B cell (primary cell): ENCODE results near the gene B4GALT5. TPM values are rescaled to one million over a fixed set of nuclear protein-coding genes. Genes with fewer than 3 reads are reported as not detected.

Experiments
- ATAC-seq: fragments of 200-7000 bp; cut with Tn5 transposase; one replicate; pipeline ENCODE4 v1.10.0; 2021; ENCODE audit warnings: low read depth, mild to moderate bottlenecking, moderate number of reproducible peaks, moderate library complexity
- CTCF ChIA-PET: fragments of 350-600 bp; sonication (Branson Sonifier 250); formaldehyde crosslinking; loops from one replicate; lab custom pipeline; 2021; ENCODE audit warnings: antibody characterized with exemption, inconsistent platforms; lab: Charles Lee
- POLR2A ChIA-PET: fragments of 350-600 bp; sonication (Branson Sonifier 250); formaldehyde crosslinking; loops from one replicate; lab custom pipeline; 2021; ENCODE audit warnings: antibody characterized with exemption; lab: Charles Lee
- DNase-seq: peaks from one replicate; pipeline ENCODE4 v3.0.0; 2013
- H2AFZ ChIP-seq: 2 replicates; pipeline ENCODE4 v1.6.1; 2012; ENCODE audit warnings: mild to moderate bottlenecking, low read depth, low read length; ENCODE audit not compliant: insufficient read depth, poor library complexity, severe bottlenecking
- H3K27ac ChIP-seq, 2 donors: 1 replicate in 1 of 2; 2 replicates in 1 of 2; pipeline ENCODE4 v1.5.1; 2012 to 2013; ENCODE audit warnings: low read length in 2 of 2, mild to moderate bottlenecking in 2 of 2, moderate library complexity in 1 of 2
- H3K27me3 ChIP-seq, 4 experiments: fragments of 200-600 bp in 1 of 4; sonication (generic) in 1 of 4; replicated peaks in 1 of 4; 1 replicate in 2 of 4; 2 replicates in 2 of 4; pipeline versions ENCODE4 v1.6.1 to v1.7.0; 2013 to 2016; ENCODE audit warnings: low read length in 3 of 4, mild to moderate bottlenecking in 2 of 4, mixed read lengths in 1 of 4, moderate library complexity in 1 of 4; ENCODE audit not compliant: insufficient read depth in 4 of 4, control insufficient read depth in 3 of 4; ENCODE audit errors: control extremely low read depth in 1 of 4
- H3K36me3 ChIP-seq, 2 experiments: replicated peaks in 1 of 2; 1 replicate in 1 of 2; 2 replicates in 1 of 2; pipeline versions ENCODE4 v1.6.1 to v1.7.1; 2013; ENCODE audit warnings: low read length in 1 of 2; ENCODE audit not compliant: insufficient read depth in 2 of 2, control insufficient read depth in 1 of 2; ENCODE audit errors: control extremely low read depth in 1 of 2, extremely low read depth in 1 of 2
- H3K4me1 ChIP-seq, 2 donors: fragments of 200-600 bp in 1 of 2; sonication (generic) in 1 of 2; 1 replicate in 1 of 2; 2 replicates in 1 of 2; pipeline versions ENCODE4 v1.5.1 to v1.6.1; 2013 to 2017; ENCODE audit warnings: low read length in 2 of 2; ENCODE audit not compliant: control insufficient read depth in 2 of 2, insufficient read depth in 2 of 2
- H3K4me2 ChIP-seq: replicated peaks from 2 replicates; pipeline ENCODE3; 2012; ENCODE audit warnings: mild to moderate bottlenecking, low read depth, low read length; ENCODE audit not compliant: poor library complexity, severe bottlenecking
- H3K4me3 ChIP-seq, 5 experiments: fragments of 200-600 bp in 1 of 5; sonication (generic) in 1 of 5; 1 replicate in 3 of 5; 2 replicates in 2 of 5; pipeline versions ENCODE4 v1.5.1 to v1.7.0; 2011 to 2016; ENCODE audit warnings: low read length in 4 of 5, mild to moderate bottlenecking in 4 of 5, low read depth in 2 of 5, control low read depth in 1 of 5, moderate library complexity in 1 of 5; ENCODE audit not compliant: insufficient read depth in 1 of 5; ENCODE audit errors: control extremely low read depth in 1 of 5, extremely low read depth in 1 of 5
- H3K79me2 ChIP-seq: fragments of 200-600 bp; sonication (generic); one replicate; pipeline ENCODE4 v1.6.0; 2016; ENCODE audit warnings: low read length; ENCODE audit not compliant: control insufficient read depth, insufficient read depth
- H3K9ac ChIP-seq: fragments of 200-600 bp; sonication (generic); 2 replicates; pipeline ENCODE4 v1.6.1; 2017; ENCODE audit warnings: mild to moderate bottlenecking, low read length, moderate library complexity
- H3K9me3 ChIP-seq, 3 donors: one replicate each; pipeline versions ENCODE4 v1.6.1 to v1.7.1; 2013; ENCODE audit warnings: low read length in 2 of 3; ENCODE audit not compliant: control insufficient read depth in 2 of 3, insufficient read depth in 1 of 3; ENCODE audit errors: control extremely low read depth in 1 of 3
- H4K20me1 ChIP-seq: 2 replicates; pipeline ENCODE4 v1.6.0; 2012; ENCODE audit warnings: mild to moderate bottlenecking, low read length; ENCODE audit not compliant: insufficient read depth, control insufficient read depth, poor library complexity, severe bottlenecking
- H3K27ac Mint-ChIP-seq: one replicate; pipeline ENCODE4 v1.8.0; 2021; ENCODE audit warnings: mixed read lengths
- H3K27me3 Mint-ChIP-seq: one replicate; pipeline ENCODE4 v1.8.0; 2021; ENCODE audit warnings: mixed read lengths
- H3K4me1 Mint-ChIP-seq: one replicate; pipeline ENCODE4 v1.8.0; 2021; ENCODE audit warnings: mixed read lengths
- H3K4me3 Mint-ChIP-seq: one replicate; pipeline ENCODE4 v1.8.0; 2021; ENCODE audit warnings: mixed read lengths
- H3K9me3 Mint-ChIP-seq: one replicate; pipeline ENCODE4 v1.8.0; 2022; ENCODE audit warnings: mixed read lengths; ENCODE audit not compliant: insufficient read depth
- EZH2 ChIP-seq: IDR thresholded peaks from 2 replicates; pipeline ENCODE4 v1.6.1; 2012; ENCODE audit warnings: borderline replicate concordance, low read depth, mild to moderate bottlenecking, moderate library complexity, low read length; ENCODE audit not compliant: insufficient read depth, poor library complexity, severe bottlenecking
- WGBS: methylation state at CpG from one replicate; pipeline ENCODE4 v1.1.5; 2013; ENCODE audit warnings: missing lambda C conversion rate; ENCODE audit not compliant: insufficient coverage; 5-methylcytosine and 5-hydroxymethylcytosine counted together
- intact Hi-C: fragments of 100-400 bp; cut with micrococcal nuclease; formaldehyde crosslinking; loops from one replicate; pipeline ENCODE4 v1.10.0; 2022
- polyA plus RNA-seq: library from polyadenylated mRNA; depleted of rRNA; stranded (reverse); fragments of >200 nt; gene quantifications from 2 replicates; pipeline ENCODE4 v1.2.3, GENCODE V29; 2012
- total RNA-seq, 2 donors: library from RNA; stranded (reverse); fragments of 120-200 nt in 1 of 2; gene quantifications; 1 replicate in 1 of 2; 2 replicates in 1 of 2; pipeline versions ENCODE4 v1.2.3 to v1.2.4, GENCODE V29; 2013 to 2022
- TF ChIP-seq, protein P1 (sequence below): fragments of 200-600 bp; IDR thresholded peaks from one replicate; pipeline ENCODE4 v1.8.0; 2022; ENCODE audit warnings: antibody characterized with exemption, mild to moderate bottlenecking

The B4GALT5 gene
- total and polyA plus RNA-seq, 2 donors (not counting 1 experiment from before 2014, with no cell fraction given), result 3.4 to 7.3 TPM

DNA sequence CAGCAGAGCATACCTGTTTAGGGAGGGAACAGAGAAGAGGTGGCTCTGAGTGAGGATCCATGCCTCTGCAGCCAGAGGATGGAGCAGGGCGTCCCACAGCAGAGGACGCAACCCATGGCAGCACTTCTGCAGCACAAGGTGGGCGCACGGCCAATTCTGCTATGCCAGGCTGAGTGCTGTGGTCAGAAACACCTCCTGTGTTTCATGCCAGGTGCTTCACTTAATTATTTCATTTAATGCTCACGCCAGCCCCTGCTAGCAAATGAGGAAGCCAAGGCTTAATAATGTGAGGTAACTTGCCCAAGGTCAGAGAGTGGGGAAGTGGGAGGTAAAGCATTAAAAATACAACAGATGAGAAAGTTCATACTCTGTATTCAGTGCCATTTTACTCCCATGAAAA is 77.2 kb downstream of the B4GALT5 start:
- H3K27ac ChIP-seq, result no peak overlapping the region
- no peak overlapping the region for H2AFZ ChIP-seq
- H3K9me3 ChIP-seq, result no peaks in the 10 kb centered on the region
- CTCF ChIA-PET, result no interaction called here
- H3K36me3 ChIP-seq, result peaks cover 0 to 34% of the 10 kb centered on the region in 2 experiments
- POLR2A ChIA-PET, result interaction anchor here (0.6 kb wide), 1 partner anchor 97 kb away, joined by 4 read pairs; no protein-coding TSS in a partner anchor
- Mint-ChIP-seq H3K4me1 (peaks cover 16% of the 10 kb centered on the region), H3K9me3 (no peaks in the 10 kb centered on the region), H3K27me3 (no peaks in the 10 kb centered on the region), H3K27ac (no peak overlapping the region), H3K4me3 (no peak overlapping the region)
- H3K9ac ChIP-seq, result no peak overlapping the region
- no peak overlapping the region for H3K4me3 ChIP-seq
- WGBS, result 98% methylated on average over 4 of the region's 5 CpGs
- H3K79me2 ChIP-seq, result no peaks in the 10 kb centered on the region
- H3K27me3 ChIP-seq, result no peaks in the 10 kb centered on the region
- peaks cover 0 to 11% of the 10 kb centered on the region in 2 donors for H3K4me1 ChIP-seq
- H4K20me1 ChIP-seq, result no peaks in the 10 kb centered on the region
- intact Hi-C loops, result no loop called here
- ATAC-seq (no peak), DNase-seq (no peak)
- TF ChIP-seq, protein P1, sequence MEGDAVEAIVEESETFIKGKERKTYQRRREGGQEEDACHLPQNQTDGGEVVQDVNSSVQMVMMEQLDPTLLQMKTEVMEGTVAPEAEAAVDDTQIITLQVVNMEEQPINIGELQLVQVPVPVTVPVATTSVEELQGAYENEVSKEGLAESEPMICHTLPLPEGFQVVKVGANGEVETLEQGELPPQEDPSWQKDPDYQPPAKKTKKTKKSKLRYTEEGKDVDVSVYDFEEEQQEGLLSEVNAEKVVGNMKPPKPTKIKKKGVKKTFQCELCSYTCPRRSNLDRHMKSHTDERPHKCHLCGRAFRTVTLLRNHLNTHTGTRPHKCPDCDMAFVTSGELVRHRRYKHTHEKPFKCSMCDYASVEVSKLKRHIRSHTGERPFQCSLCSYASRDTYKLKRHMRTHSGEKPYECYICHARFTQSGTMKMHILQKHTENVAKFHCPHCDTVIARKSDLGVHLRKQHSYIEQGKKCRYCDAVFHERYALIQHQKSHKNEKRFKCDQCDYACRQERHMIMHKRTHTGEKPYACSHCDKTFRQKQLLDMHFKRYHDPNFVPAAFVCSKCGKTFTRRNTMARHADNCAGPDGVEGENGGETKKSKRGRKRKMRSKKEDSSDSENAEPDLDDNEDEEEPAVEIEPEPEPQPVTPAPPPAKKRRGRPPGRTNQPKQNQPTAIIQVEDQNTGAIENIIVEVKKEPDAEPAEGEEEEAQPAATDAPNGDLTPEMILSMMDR, result no peak
- no peak for TF ChIP-seq EZH2
- no peak overlapping the region for H3K4me2 ChIP-seq

DNA sequence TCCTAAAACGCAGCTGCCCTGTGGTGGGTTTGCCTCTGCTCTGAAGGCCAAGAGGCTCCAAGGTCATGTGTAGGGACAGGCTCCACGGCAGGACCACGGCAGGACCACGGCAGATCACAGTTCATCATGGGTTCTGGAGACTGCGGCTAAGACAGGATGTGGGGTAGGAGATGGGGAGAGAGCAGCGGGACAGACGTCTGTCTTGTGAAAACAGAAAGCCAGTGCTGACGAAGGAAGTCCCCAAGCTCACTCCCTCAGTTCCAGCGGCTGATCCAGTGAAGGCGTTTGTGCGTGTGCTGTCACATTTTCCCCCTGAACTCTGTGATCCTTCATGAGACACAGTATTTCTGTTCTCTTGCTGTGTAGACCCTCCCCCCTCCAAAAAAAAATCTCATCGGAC is 77.8 kb downstream of the B4GALT5 start:
- H3K9me3 Mint-ChIP-seq, result no peaks in the 10 kb centered on the region

More for the DNA sequence above, 77.8 kb downstream of the B4GALT5 start:
- Histone ChIP-seq H3K4me3 (no peak overlapping the region), H3K4me2 (no peak overlapping the region), H3K36me3 (peaks cover 0 to 29% of the 10 kb centered on the region in 2 experiments), H3K9ac (no peak overlapping the region), H3K9me3 (no peaks in the 10 kb centered on the region), H3K27ac (no peak overlapping the region), H3K4me1 (peaks cover 0 to 17% of the 10 kb centered on the region in 2 donors), H2AFZ (no peak overlapping the region), H3K27me3 (no peaks in the 10 kb centered on the region), H3K79me2 (no peaks in the 10 kb centered on the region), H4K20me1 (no peaks in the 10 kb centered on the region)
- ATAC-seq (no peak), DNase-seq (no peak)
- intact Hi-C loops, result no loop called here
- Mint-ChIP-seq H3K27ac (no peak overlapping the region), H3K27me3 (no peaks in the 10 kb centered on the region), H3K4me3 (no peak overlapping the region), H3K4me1 (peaks cover 21% of the 10 kb centered on the region)
- CTCF ChIA-PET, result no interaction called here
- POLR2A ChIA-PET, result interaction anchor here (0.6 kb wide), 1 partner anchor 97 kb away, joined by 4 read pairs; no protein-coding TSS in a partner anchor
- 99% methylated on average over 10 of the region's 12 CpGs for WGBS
- TF ChIP-seq, protein P1, result no peak
- no peak for TF ChIP-seq EZH2
